K562 (cell line): ENCODE measurements around the gene ZFY. TPM values are rescaled to one million over a fixed set of nuclear protein-coding genes. Genes with fewer than 3 reads are reported as not detected.

Experiments used
- ATAC-seq: fragments of 200-7000 bp; cut with Tn5 transposase; 3 replicates; pipeline ENCODE4 v1.9.1; 2020; ENCODE audit warnings: moderate library complexity
- BruUV-seq: library from RNA; stranded (reverse); fragments of 400-500 nt; replicated peaks from 2 replicates; lab custom pipeline; 2021; lab: Mats Ljungman, UMichigan
- CTCF ChIA-PET: fragments of 300-600 bp; formaldehyde crosslinking; extraction: SDS; loops from one replicate; lab custom pipeline; 2021; ENCODE audit warnings: low intra/inter-chr PET ratio; lab: Yijun Ruan, JAX
- POLR2A ChIA-PET: fragments of 300-600, 350-650 bp; sonication (Branson Sonifier 250); formaldehyde crosslinking; extraction: SDS; loops from one replicate; lab custom pipeline; 2021; ENCODE audit warnings: antibody characterized with exemption, inconsistent platforms; lab: Yijun Ruan, JAX
- DNase-seq, 4 experiments: peaks; one replicate each; pipeline versions ENCODE4 v3.0.0 to v3.0.0-alpha.2; 2011 to 2018; ENCODE audit warnings: low spot score in 3 of 4, mixed read lengths in 3 of 4; ENCODE audit errors: extremely low read depth in 1 of 4
- FAIRE-seq: peaks from 2 replicates; lab custom pipeline; 2011; peaks lifted over from hg19 to GRCh38; lab: Jason Lieb, UNC
- H2AFZ ChIP-seq: 2 replicates; pipeline ENCODE4 v1.6.0; 2011; ENCODE audit warnings: low read depth, low read length, control low read depth, inconsistent platforms
- H3K27ac ChIP-seq: fragments of 200-600 bp; 3 replicates; pipeline ENCODE4 v1.8.0; 2011; ENCODE audit warnings: low read depth, mild to moderate bottlenecking, control low read depth, inconsistent platforms, low read length, moderate library complexity, mixed read lengths; ENCODE audit errors: extremely low read depth
- H3K27me3 ChIP-seq, 2 experiments: fragments of 300-600 bp in 1 of 2; 2 replicates in 1 of 2; 3 replicates in 1 of 2; pipeline versions ENCODE4 v1.6.0 to v1.8.0; 2011; ENCODE audit warnings: inconsistent platforms in 2 of 2, low read length in 2 of 2, mild to moderate bottlenecking in 1 of 2, mixed read lengths in 1 of 2, moderate library complexity in 1 of 2; ENCODE audit not compliant: control insufficient read depth in 2 of 2, insufficient read depth in 2 of 2
- H3K36me3 ChIP-seq: fragments of 300-600 bp; 3 replicates; pipeline ENCODE4 v1.8.0; 2011; ENCODE audit warnings: mild to moderate bottlenecking, low read length, inconsistent platforms; ENCODE audit not compliant: control insufficient read depth, insufficient read depth
- H3K4me1 ChIP-seq, 2 experiments: fragments of 200-600 bp in 1 of 2; replicated peaks in 1 of 2; 2 replicates in 1 of 2; 3 replicates in 1 of 2; pipeline versions ENCODE4 v1.5.1 to v1.8.0; 2011; ENCODE audit warnings: inconsistent platforms in 2 of 2, low read length in 2 of 2, mild to moderate bottlenecking in 1 of 2, mixed read lengths in 1 of 2, moderate library complexity in 1 of 2; ENCODE audit not compliant: control insufficient read depth in 2 of 2, insufficient read depth in 2 of 2
- H3K4me2 ChIP-seq: 2 replicates; pipeline ENCODE4 v1.6.1; 2011; ENCODE audit warnings: low read length, control low read depth, inconsistent platforms, mixed read lengths; ENCODE audit not compliant: insufficient read depth
- H3K4me3 ChIP-seq: fragments of 200-600 bp; sonication (generic), shearing (Covaris generic); 2 replicates; pipeline ENCODE4 v1.5.1; 2016; ENCODE audit warnings: control low read depth, inconsistent platforms
- H3K79me2 ChIP-seq: fragments of 200-600 bp; 3 replicates; pipeline ENCODE4 v1.8.0; 2011; ENCODE audit warnings: low read length, inconsistent platforms; ENCODE audit not compliant: control insufficient read depth, insufficient read depth
- H3K9ac ChIP-seq, 2 experiments: 2 replicates each; pipeline versions ENCODE4 v1.6.0 to v1.6.1; 2011; ENCODE audit warnings: low read depth in 2 of 2, low read length in 2 of 2, control low read depth in 1 of 2, inconsistent platforms in 1 of 2, mild to moderate bottlenecking in 1 of 2, mixed read lengths in 1 of 2; ENCODE audit not compliant: insufficient read depth in 1 of 2
- H3K9me1 ChIP-seq: one replicate; pipeline ENCODE4 v1.6.0; 2011; ENCODE audit warnings: inconsistent platforms, mild to moderate bottlenecking, low read length, moderate library complexity; ENCODE audit not compliant: control insufficient read depth, insufficient read depth
- H3K9me3 ChIP-seq: replicated peaks from 2 replicates; pipeline ENCODE4 v1.5.1; 2011; ENCODE audit warnings: low read depth, low read length, inconsistent platforms; ENCODE audit not compliant: control insufficient read depth, insufficient read depth
- H4K20me1 ChIP-seq: replicated peaks from 2 replicates; pipeline ENCODE4 v1.6.1; 2011; ENCODE audit warnings: low read length, inconsistent platforms, mixed read lengths; ENCODE audit not compliant: control insufficient read depth, insufficient read depth
- HBP1 ChIP-seq: fragments of 450-650 bp; formaldehyde crosslinking; IDR thresholded peaks from 2 replicates; pipeline ENCODE4 v1.4.0; 2022; ENCODE audit warnings: missing genetic modification characterization
- MIER1 ChIP-seq: fragments of 450-650 bp; IDR thresholded peaks from 2 replicates; pipeline ENCODE4 v1.6.1; 2016; ENCODE audit warnings: antibody characterized with exemption, mild to moderate bottlenecking, low read depth
- TAF1 ChIP-seq: IDR thresholded peaks from 2 replicates; pipeline ENCODE4 v1.6.1; 2011; ENCODE audit warnings: mild to moderate bottlenecking, low read length, moderate library complexity; ENCODE audit not compliant: insufficient read depth, control insufficient read depth, severe bottlenecking; ENCODE audit errors: extremely low read depth
- UBTF ChIP-seq, 2 experiments: IDR thresholded peaks; 2 replicates each; pipeline ENCODE4 v1.6.1; 2012; ENCODE audit warnings: improper control_type of control experiment in 2 of 2, low read depth in 2 of 2, low read length in 2 of 2, borderline replicate concordance in 1 of 2
- ZNF707 ChIP-seq: fragments of 250-450 bp; sonication (Bioruptor Pico); conservative IDR thresholded peaks from 2 replicates; pipeline ENCODE4 v1.8.0; 2022; ENCODE audit warnings: inconsistent platforms, mild to moderate bottlenecking, moderate library complexity
- WGBS: fragments of 100-300 bp; shearing (Covaris generic); methylation state at CpG from one replicate; pipeline ENCODE4 v1.1.6; 2016; ENCODE audit warnings: low coverage, mixed read lengths; ENCODE audit not compliant: insufficient coverage; ENCODE audit errors: missing lambda C conversion rate; 5-methylcytosine and 5-hydroxymethylcytosine counted together
- in situ Hi-C: fragments of 300-500 bp; cut with MboI; formaldehyde crosslinking; loops from 4 replicates; pipeline ENCODE4 v1.15.0; 2018; ENCODE audit warnings: inconsistent platforms, mixed read lengths
- intact Hi-C: fragments of 100-400 bp; cut with micrococcal nuclease; formaldehyde crosslinking; loops from 2 replicates; pipeline ENCODE4 v1.14.2; 2022
- polyA plus RNA-seq, 8 experiments: library from polyadenylated mRNA; depleted of rRNA in 4 of 8; stranded (reverse) in 5 of 8; unstranded in 3 of 8; fragments of >200 nt; fragmentation: Nextera tagmentation in 2 of 8; fragmentation: Illumina TruSeq in 1 of 8; extraction: Ambion mirVana in 2 of 8; extraction: Trizol in 1 of 8; gene quantifications; 2 replicates each; pipeline versions ENCODE4 v1.2.1 to v1.2.3, GENCODE V29; 2011 to 2014; ENCODE audit warnings: inconsistent platforms in 1 of 8, missing spikeins in 1 of 8
- total RNA-seq, 7 experiments: library from RNA; depleted of rRNA in 6 of 7; stranded (reverse); fragments of >200 nt in 6 of 7; fragmentation: Illumina TruSeq in 2 of 7; extraction: Trizol in 2 of 7; gene quantifications; 2 replicates each; pipeline versions ENCODE4 v1.2.1 to v1.2.3, GENCODE V29; 2011 to 2021; ENCODE audit warnings: low replicate concordance in 1 of 7

Gene ZFY
- total and polyA plus RNA-seq, 9 of the 15 experiments (the other 6 are each of a cell fraction or from before 2014, with no cell fraction given), result not detected

GRCh38 chrY:2949590-2950252, 14.5 kb downstream of the ZFY start:
- H4K20me1 ChIP-seq, result no peaks in the 10 kb centered on the region
- no peak for TF ChIP-seq MIER1
- no peak for TF ChIP-seq ZNF707 (CRISPR knock-in tag)
- TF ChIP-seq UBTF (IDR thresholded peaks at IDR 0.05; ENCODE audit: borderline replicate concordance in 1 of 2, low read depth in 2 of 2, low read length in 2 of 2), result no peak
- no peak for TF ChIP-seq TAF1
- no peak for TF ChIP-seq HBP1 (CRISPR knock-in tag)
- FAIRE-seq, result no peak
- H2AFZ ChIP-seq, result no peak overlapping the region
- in situ Hi-C loops (no loop called here), intact Hi-C loops (no loop called here)
- no peaks in the 10 kb centered on the region for H3K9me3 ChIP-seq
- H3K4me1 ChIP-seq, result no peaks in the 10 kb centered on the region
- WGBS, result no CpG with 5 or more reads among the region's 7 CpGs
- no peaks in the 10 kb centered on the region for H3K27me3 ChIP-seq
- H3K36me3 ChIP-seq, result no peaks in the 10 kb centered on the region
- no peak overlapping the region for H3K4me2 ChIP-seq
- H3K4me3 ChIP-seq, result no peak overlapping the region
- no peak overlapping the region for H3K9ac ChIP-seq
- H3K9me1 ChIP-seq, result no peaks in the 10 kb centered on the region
- no TSS peak for BruUV-seq
- ChIA-PET CTCF (no interaction called here), POLR2A (no interaction called here)
- ATAC-seq, result no peak
- H3K27ac ChIP-seq, result no peak overlapping the region
- DNase-seq, result no peak
- H3K79me2 ChIP-seq, result no peaks in the 10 kb centered on the region
